H1 (cell line): ENCODE data around the gene CAPN2. TPM values are rescaled to one million over a fixed set of nuclear protein-coding genes. Genes with fewer than 3 reads are reported as not detected.

Source experiments
- CTCF ChIA-PET: fragments of 300-600 bp; sonication (Branson Sonifier 250); formaldehyde crosslinking; loops from one replicate; lab custom pipeline; 2021; ENCODE audit not compliant: partially characterized antibody; lab: Charles Lee
- POLR2A ChIA-PET: fragments of 300-600 bp; sonication (Branson Sonifier 250); formaldehyde crosslinking; loops from one replicate; lab custom pipeline; 2021; ENCODE audit warnings: inconsistent platforms; ENCODE audit not compliant: partially characterized antibody; lab: Charles Lee
- DNase-seq, 2 experiments: peaks; one replicate each; pipeline versions ENCODE4 v3.0.0 to v3.0.0-alpha.2; 2010 to 2022; ENCODE audit warnings: low spot score in 2 of 2, low read depth in 1 of 2, mixed read lengths in 1 of 2
- FAIRE-seq: peaks from 2 replicates; lab custom pipeline; 2011; peaks lifted over from hg19 to GRCh38; lab: Jason Lieb, UNC
- H2AFZ ChIP-seq: 2 replicates; pipeline ENCODE4 v1.8.1; 2012; ENCODE audit warnings: low read length, inconsistent platforms
- H2AK5ac ChIP-seq: 2 replicates; pipeline ENCODE4 v1.6.1; 2013; ENCODE audit warnings: low read depth, low read length
- H2BK120ac ChIP-seq: replicated peaks from 2 replicates; pipeline ENCODE3; 2013; ENCODE audit warnings: low read depth, low read length, inconsistent platforms
- H2BK12ac ChIP-seq: 2 replicates; pipeline ENCODE4 v1.6.1; 2013; ENCODE audit warnings: low read depth, low read length
- H2BK15ac ChIP-seq: 2 replicates; pipeline ENCODE4 v1.6.1; 2013; ENCODE audit warnings: low read length
- H2BK20ac ChIP-seq: 2 replicates; pipeline ENCODE4 v1.6.1; 2013; ENCODE audit warnings: low read length
- H2BK5ac ChIP-seq: 2 replicates; pipeline ENCODE4 v1.6.1; 2013; ENCODE audit warnings: low read depth, low read length
- H3K14ac ChIP-seq: 2 replicates; pipeline ENCODE4 v1.6.1; 2013; ENCODE audit warnings: inconsistent platforms; ENCODE audit not compliant: insufficient read length
- H3K18ac ChIP-seq: 2 replicates; pipeline ENCODE4 v1.6.1; 2013; ENCODE audit warnings: low read length; ENCODE audit errors: extremely low read depth
- H3K23ac ChIP-seq: 2 replicates; pipeline ENCODE4 v1.6.1; 2013; ENCODE audit warnings: inconsistent platforms; ENCODE audit not compliant: insufficient read length
- H3K23me2 ChIP-seq: 2 replicates; pipeline ENCODE4 v1.6.1; 2013; ENCODE audit warnings: low read depth, low read length
- H3K27ac ChIP-seq: 2 replicates; pipeline ENCODE4 v1.6.1; 2011; ENCODE audit warnings: low read depth, low read length, inconsistent platforms
- H3K27me3 ChIP-seq, 4 experiments: replicated peaks in 1 of 4; 1 replicate in 1 of 4; 2 replicates in 3 of 4; pipeline versions ENCODE4 v1.6.1 to v1.8.1; 2011 to 2013; ENCODE audit warnings: low read length in 3 of 4, mild to moderate bottlenecking in 3 of 4, inconsistent platforms in 2 of 4, mixed read lengths in 2 of 4, moderate library complexity in 1 of 4; ENCODE audit not compliant: control insufficient read depth in 3 of 4, insufficient read depth in 3 of 4; ENCODE audit errors: extremely low read depth in 1 of 4
- H3K36me3 ChIP-seq, 4 experiments: 2 replicates each; pipeline versions ENCODE4 v1.6.1 to v1.8.1; 2011 to 2013; ENCODE audit warnings: mild to moderate bottlenecking in 4 of 4, low read length in 3 of 4, moderate library complexity in 2 of 4, control low read depth in 1 of 4, inconsistent platforms in 1 of 4; ENCODE audit not compliant: insufficient read depth in 4 of 4, control insufficient read depth in 2 of 4
- H3K4ac ChIP-seq: replicated peaks from 2 replicates; pipeline ENCODE3; 2013; ENCODE audit warnings: low read length, low read depth, mixed read lengths, inconsistent platforms; ENCODE audit not compliant: insufficient read length
- H3K4me1 ChIP-seq, 4 experiments: replicated peaks in 1 of 4; 1 replicate in 1 of 4; 2 replicates in 3 of 4; pipeline versions ENCODE4 v1.6.1 to v1.8.1; 2011 to 2013; ENCODE audit warnings: low read length in 3 of 4, inconsistent platforms in 2 of 4, mixed read lengths in 1 of 4; ENCODE audit not compliant: insufficient read depth in 4 of 4, control insufficient read depth in 3 of 4
- H3K4me2 ChIP-seq, 2 experiments: 2 replicates each; pipeline versions ENCODE4 v1.6.1 to v1.8.1; 2011 to 2013; ENCODE audit warnings: low read depth in 2 of 2, low read length in 2 of 2, control low read depth in 1 of 2, inconsistent platforms in 1 of 2, mild to moderate bottlenecking in 1 of 2; ENCODE audit not compliant: insufficient read depth in 1 of 2
- H3K4me3 ChIP-seq, 4 experiments: fragments of 200-600, 300-600 bp in 1 of 4; sonication (generic), shearing (Covaris generic), sonication (Bioruptor Twin) in 1 of 4; 2 replicates each; pipeline versions ENCODE4 v1.5.1 to v1.8.1; 2011 to 2016; ENCODE audit warnings: low read length in 4 of 4, low read depth in 3 of 4, control low read depth in 2 of 4, inconsistent platforms in 2 of 4, mild to moderate bottlenecking in 2 of 4, mixed read lengths in 1 of 4, moderate library complexity in 1 of 4; ENCODE audit not compliant: insufficient read depth in 2 of 4; ENCODE audit errors: extremely low read depth in 1 of 4
- H3K56ac ChIP-seq: replicated peaks from 2 replicates; pipeline ENCODE3; 2013; ENCODE audit warnings: low read depth, mild to moderate bottlenecking, mixed read lengths, low read length, inconsistent platforms; ENCODE audit not compliant: insufficient read length
- H3K79me1 ChIP-seq: 2 replicates; pipeline ENCODE4 v1.6.1; 2013; ENCODE audit warnings: low read depth, low read length, control low read depth
- H3K79me2 ChIP-seq, 2 experiments: 2 replicates each; pipeline versions ENCODE4 v1.6.1 to v1.8.1; 2012 to 2013; ENCODE audit warnings: low read length in 2 of 2, mild to moderate bottlenecking in 2 of 2, inconsistent platforms in 1 of 2; ENCODE audit not compliant: insufficient read depth in 2 of 2, control insufficient read depth in 1 of 2
- H3K9ac ChIP-seq, 4 experiments: replicated peaks in 1 of 4; 1 replicate in 1 of 4; 2 replicates in 3 of 4; pipeline versions ENCODE4 v1.6.1 to v1.8.1; 2011 to 2013; ENCODE audit warnings: low read depth in 3 of 4, low read length in 3 of 4, control low read depth in 2 of 4, mild to moderate bottlenecking in 2 of 4, moderate library complexity in 2 of 4, inconsistent platforms in 1 of 4; ENCODE audit errors: extremely low read depth in 1 of 4
- H3K9me3 ChIP-seq, 2 experiments: 2 replicates each; pipeline versions ENCODE4 v1.6.1 to v1.8.1; 2012 to 2013; ENCODE audit warnings: mild to moderate bottlenecking in 2 of 2, moderate library complexity in 2 of 2, control low read depth in 1 of 2, inconsistent platforms in 1 of 2, low read depth in 1 of 2, low read length in 1 of 2, mixed read lengths in 1 of 2; ENCODE audit not compliant: insufficient read depth in 2 of 2
- H4K20me1 ChIP-seq, 2 experiments: replicated peaks in 1 of 2; 2 replicates each; pipeline versions ENCODE3 to v1.8.1; 2011 to 2013; ENCODE audit warnings: inconsistent platforms in 2 of 2, low read length in 2 of 2, mild to moderate bottlenecking in 1 of 2; ENCODE audit not compliant: insufficient read depth in 2 of 2, control insufficient read depth in 1 of 2
- H4K5ac ChIP-seq: 2 replicates; pipeline ENCODE4 v1.6.1; 2013; ENCODE audit warnings: low read length, low read depth, mixed read lengths, inconsistent platforms; ENCODE audit not compliant: insufficient read length
- H4K8ac ChIP-seq: 2 replicates; pipeline ENCODE4 v1.8.0; 2013; ENCODE audit warnings: mild to moderate bottlenecking, moderate library complexity, low read length, inconsistent platforms; ENCODE audit not compliant: insufficient read depth; ENCODE audit errors: extremely low read depth
- H4K91ac ChIP-seq: replicated peaks from 2 replicates; pipeline ENCODE3; 2013; ENCODE audit warnings: low read length, mixed read lengths, inconsistent platforms; ENCODE audit not compliant: insufficient read length
- ATF2 ChIP-seq: IDR thresholded peaks from 2 replicates; pipeline ENCODE4 v1.6.1; 2012; ENCODE audit warnings: low read length, inconsistent platforms
- BCL11A ChIP-seq, 2 experiments: IDR thresholded peaks; one replicate each; pipeline ENCODE4 v1.6.1; 2011; ENCODE audit warnings: low read depth in 2 of 2, low read length in 2 of 2, mild to moderate bottlenecking in 2 of 2
- CBX8 ChIP-seq: fragments of 300-800, 300-1000 bp; sonication (generic); IDR thresholded peaks from 2 replicates; pipeline ENCODE4 v1.7.1; 2016; ENCODE audit warnings: low read depth, low read length, borderline replicate concordance
- E2F6 ChIP-seq: IDR thresholded peaks from 2 replicates; pipeline ENCODE4 v1.6.1; 2012; ENCODE audit warnings: inconsistent platforms
- EP300 ChIP-seq, 2 experiments: IDR thresholded peaks; 1 replicate in 1 of 2; 2 replicates in 1 of 2; pipeline ENCODE4 v1.6.1; 2011 to 2012; ENCODE audit warnings: low read depth in 2 of 2, low read length in 2 of 2, mild to moderate bottlenecking in 2 of 2, borderline replicate concordance in 1 of 2, inconsistent platforms in 1 of 2, moderate library complexity in 1 of 2
- HDAC2 ChIP-seq, 2 experiments: fragments of 300-600 bp in 1 of 2; sonication (generic) in 1 of 2; IDR thresholded peaks; 2 replicates each; pipeline ENCODE4 v1.6.1; 2011 to 2012; ENCODE audit warnings: low read depth in 2 of 2, low read length in 2 of 2, mild to moderate bottlenecking in 2 of 2, moderate library complexity in 2 of 2, borderline replicate concordance in 1 of 2, inconsistent platforms in 1 of 2
- JUND ChIP-seq: IDR thresholded peaks from 2 replicates; pipeline ENCODE4 v1.6.1; 2011; ENCODE audit warnings: mild to moderate bottlenecking, improper control_type of control experiment, low read length
- KDM5A ChIP-seq: fragments of 200-600 bp; IDR thresholded peaks from 2 replicates; pipeline ENCODE4 v1.7.1; 2012; ENCODE audit warnings: mild to moderate bottlenecking, low read length, inconsistent platforms, mixed read lengths
- SP4 ChIP-seq: IDR thresholded peaks from 2 replicates; pipeline ENCODE4 v1.6.1; 2012; ENCODE audit warnings: low read length, inconsistent platforms
- YY1 ChIP-seq: IDR thresholded peaks from 2 replicates; pipeline ENCODE4 v1.6.1; 2011; ENCODE audit warnings: low read depth, mild to moderate bottlenecking, low read length
- WGBS, 2 experiments: shearing (Covaris generic) in 1 of 2; methylation state at CpG; one replicate each; pipeline versions ENCODE4 v1.1.6 to v1.1.7; 2013 to 2015; ENCODE audit warnings: low lambda C conversion rate in 2 of 2, mixed read lengths in 2 of 2, inconsistent platforms in 1 of 2, low coverage in 1 of 2, missing lambda C conversion rate in 1 of 2; ENCODE audit not compliant: insufficient replicate concordance in 2 of 2, insufficient coverage in 1 of 2, insufficient read length in 1 of 2; ENCODE audit errors: extremely low coverage in 1 of 2, missing lambda C conversion rate in 1 of 2; 5-methylcytosine and 5-hydroxymethylcytosine counted together
- polyA plus RNA-seq, 7 experiments: library from polyadenylated mRNA; depleted of rRNA in 3 of 7; stranded (reverse) in 5 of 7; unstranded in 2 of 7; fragments of >200 nt in 5 of 7; fragments of 200-250 nt in 2 of 7; gene quantifications; 1 replicate in 5 of 7; 2 replicates in 1 of 7; 4 replicates in 1 of 7; pipeline versions ENCODE4 v1.2.1 to v1.2.3, GENCODE V29; 2011 to 2013; ENCODE audit warnings: missing spikeins in 2 of 7, mixed read lengths in 2 of 7
- total RNA-seq: library from RNA; stranded (reverse); fragmentation: NEBNext Ultra II Directional; extraction: Animal tissue kit (Norgen Biotek cat#: 25700); gene quantifications from 2 replicates; pipeline ENCODE4 v1.2.1, GENCODE V29; 2021

CAPN2 gene
- total and polyA plus RNA-seq, 2 of the 8 experiments (the other 6 are each of a cell fraction or from before 2014, with no cell fraction given), result 9.2 to 10.3 TPM

- 93% methylated on average over 6 of the region's 6 CpGs; no CpG with 5 or more reads in 1 of the 2 experiments for WGBS, 2 experiments
- no peak overlapping the region for H3K56ac ChIP-seq
- TF ChIP-seq EP300 (IDR thresholded peaks at IDR 0.05; ENCODE audit: borderline replicate concordance in 1 of 2, low read depth in 2 of 2, low read length in 2 of 2) (no peak), KDM5A (no peak), JUND (no peak), E2F6 (no peak), BCL11A (IDR thresholded peaks at IDR 0.05; ENCODE audit: low read depth in 2 of 2, low read length in 2 of 2) (no peak), CBX8 (no peak), ATF2 (no peak), HDAC2 (IDR thresholded peaks at IDR 0.05; ENCODE audit: borderline replicate concordance in 1 of 2, low read depth in 2 of 2, low read length in 2 of 2) (no peak), SP4 (no peak), YY1 (no peak)
- TF ChIP-seq, all 59 proteins: peak for 0
- Histone ChIP-seq H3K9me3 (no peaks in the 10 kb centered on the region), H3K18ac (no peak overlapping the region), H4K20me1 (no peaks in the 10 kb centered on the region), H2BK15ac (no peak overlapping the region), H3K4me1 (no peaks in the 10 kb centered on the region), H3K4me2 (no peak overlapping the region), H3K23ac (no peak overlapping the region), H3K79me2 (no peaks in the 10 kb centered on the region), H4K8ac (no peak overlapping the region), H2AK5ac (no peak overlapping the region), H3K23me2 (no peaks in the 10 kb centered on the region), H2BK12ac (no peak overlapping the region), H3K79me1 (no peaks in the 10 kb centered on the region), H3K4ac (no peak overlapping the region), H2BK120ac (no peak overlapping the region), H2BK5ac (no peak overlapping the region), H3K27ac (no peak overlapping the region), H4K5ac (no peak overlapping the region), H3K4me3 (no peak overlapping the region), H3K9ac (no peak overlapping the region), H4K91ac (no peak overlapping the region), H2AFZ (no peak overlapping the region), H3K14ac (no peak overlapping the region), H3K36me3 (no peaks in the 10 kb centered on the region), H2BK20ac (no peak overlapping the region), H3K27me3 (no peaks in the 10 kb centered on the region)
- ChIA-PET CTCF (interaction anchor here (0.8 to 3.1 kb wide), 8 partner anchors 10 to 204 kb away, joined by 3 to 24 read pairs (median 5); no protein-coding TSS in a partner anchor), POLR2A (interaction anchor here (1.0 to 1.5 kb wide), 3 partner anchors 9 to 14 kb away, joined by 3 to 4 read pairs (median 4); no protein-coding TSS in a partner anchor)
- DNase-seq, result no peak
- FAIRE-seq, result no peak
Measured at GRCh38 chr1:223760833-223761232, 48.5 kb downstream of the CAPN2 start.
